HCEC 1CT (cell line): ENCODE data around the gene PDE4D.

Experiments used
- DNase-seq: peaks from one replicate; pipeline ENCODE4 v3.0.0-alpha.2; 2017

PDE4D gene

DNA sequence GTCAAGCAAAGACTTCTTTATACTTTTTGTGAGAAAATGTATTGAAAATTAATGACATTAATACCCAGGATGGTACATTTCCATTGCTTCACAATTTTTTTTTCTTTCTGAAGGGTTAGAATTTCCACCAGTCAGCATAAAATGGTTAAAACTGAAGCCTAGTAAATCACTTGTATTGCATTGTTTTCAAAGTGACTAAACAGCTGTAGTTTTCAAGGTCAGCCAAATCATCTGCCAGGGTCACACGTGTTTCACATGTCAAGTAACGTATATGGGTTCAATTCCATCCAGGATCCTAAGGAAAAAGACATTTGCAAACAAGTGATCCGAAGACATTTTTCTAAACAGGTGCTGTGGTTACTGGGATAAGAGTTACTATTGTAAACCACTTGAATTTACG lies 736.5 kb downstream of the PDE4D start:
- DNase-seq, result no peak

DNA sequence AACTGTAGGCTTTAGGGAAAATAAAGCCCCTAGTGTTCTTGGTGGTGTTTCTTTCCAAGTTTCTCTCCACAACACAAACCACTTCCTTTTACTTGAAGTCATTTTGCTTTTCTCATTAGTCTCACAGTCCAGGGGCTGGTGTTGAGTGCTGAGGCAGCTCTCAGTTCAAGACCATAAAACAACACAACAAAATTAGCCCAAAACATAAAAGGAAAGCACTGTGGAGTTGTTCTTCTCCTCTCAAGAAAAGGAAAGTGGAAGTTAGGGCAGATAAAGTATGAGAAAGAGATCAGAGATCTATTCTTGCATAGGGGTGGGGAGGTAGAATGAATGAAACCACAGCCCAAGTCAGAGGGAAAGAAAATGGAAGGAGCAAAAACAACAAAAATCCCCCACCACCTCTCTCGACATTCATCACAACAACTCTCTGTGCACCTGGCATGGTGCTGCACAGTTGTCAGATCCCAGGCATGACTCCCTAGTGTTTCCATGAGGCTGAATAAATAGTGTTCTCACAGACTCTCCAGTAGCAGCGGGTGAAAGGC lies 740.8 kb downstream of the PDE4D start:
- DNase-seq, result no peak

DNA sequence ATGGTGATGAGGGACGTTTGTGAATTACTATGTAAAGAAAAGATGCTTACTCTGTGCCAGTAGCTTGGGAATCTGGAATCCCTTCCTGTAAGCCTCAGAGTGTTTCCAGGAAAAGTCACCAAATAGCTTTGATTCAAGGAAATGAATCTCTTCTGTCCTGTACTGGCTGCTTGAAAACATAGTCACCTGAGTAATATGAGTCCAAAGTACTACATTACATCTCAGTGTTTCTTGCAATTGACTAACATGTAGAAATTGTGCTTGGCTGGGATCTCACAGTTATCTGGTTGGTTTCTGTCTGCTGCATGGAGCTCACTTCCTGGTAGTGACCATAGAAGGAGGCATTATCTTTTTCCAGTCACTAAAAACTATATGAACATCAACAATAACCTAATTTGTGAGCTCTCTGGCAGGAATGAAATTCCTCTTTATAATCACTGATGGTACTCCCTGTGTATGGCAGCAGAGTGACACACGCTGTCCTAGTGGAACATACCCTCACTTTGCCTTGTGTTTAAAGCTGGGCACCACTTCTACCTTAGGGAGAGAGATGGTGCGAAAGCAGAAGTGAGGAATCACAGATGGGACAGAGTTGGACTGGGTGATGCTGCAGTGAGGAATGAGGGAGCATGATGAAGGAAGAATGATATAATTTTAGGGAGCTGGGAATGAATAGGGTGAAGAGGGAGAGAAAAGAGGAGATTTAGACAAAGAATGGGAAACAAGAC lies 742.2 kb downstream of the PDE4D start:
- DNase-seq, result no peak

DNA sequence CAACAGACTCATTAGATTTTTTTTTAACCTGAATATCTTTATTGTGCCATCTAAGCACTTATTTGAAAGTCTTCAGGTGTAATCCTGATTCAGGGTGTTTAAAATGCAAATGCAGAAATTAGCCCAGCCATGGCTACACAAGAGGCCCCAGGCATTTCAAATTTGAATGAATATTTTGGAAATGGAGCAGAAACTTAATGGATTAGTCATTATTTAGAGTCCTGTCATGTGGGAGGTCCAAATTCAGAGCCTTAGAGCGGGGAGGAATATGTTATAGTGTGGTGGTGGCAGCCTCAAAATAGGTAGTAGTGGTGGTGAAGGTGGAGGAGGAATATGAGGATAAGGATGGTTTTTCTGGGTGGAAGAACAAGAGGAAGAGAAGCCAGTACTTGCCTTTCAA lies 743.7 kb downstream of the PDE4D start:
- no peak for DNase-seq

DNA sequence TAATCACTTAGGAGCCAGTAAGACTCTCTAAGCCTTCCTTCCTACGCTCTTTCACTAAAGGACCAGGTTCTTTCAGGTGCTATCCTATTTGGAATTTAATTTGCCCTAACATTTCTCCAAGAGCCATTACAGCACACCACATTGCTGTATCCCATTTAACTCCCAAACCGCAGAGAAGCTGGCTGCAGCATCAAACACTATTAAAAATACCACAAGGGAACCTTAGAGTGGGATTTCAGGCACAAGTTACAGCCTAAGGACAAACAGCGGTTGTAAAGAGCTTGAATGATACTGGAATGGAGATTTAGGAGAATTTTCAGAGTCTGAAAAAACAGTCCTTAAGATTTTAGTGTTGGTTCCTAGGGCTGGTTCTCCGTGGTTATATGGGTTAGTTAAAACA lies 744.3 kb downstream of the PDE4D start:
- DNase-seq, result no peak

DNA sequence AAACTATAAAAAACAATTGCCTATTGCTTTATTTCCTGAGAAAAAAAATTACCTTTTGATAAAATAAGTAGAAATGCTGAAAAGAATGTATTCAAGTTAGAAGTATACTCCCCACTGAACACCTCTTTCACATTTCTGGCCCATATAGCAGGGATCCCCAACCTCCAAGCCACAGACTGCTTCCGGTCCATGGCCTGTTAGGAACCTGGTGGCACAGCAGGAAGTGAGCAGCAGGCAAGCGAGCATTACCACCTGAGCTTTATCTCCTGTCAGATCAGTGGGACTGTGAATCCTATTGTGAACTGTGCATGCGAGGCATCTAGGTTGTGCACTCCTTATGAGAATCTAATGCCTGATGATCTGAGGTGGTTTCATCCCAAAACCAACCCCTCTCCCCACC lies 746.8 kb downstream of the PDE4D start:
- no peak for DNase-seq

DNA sequence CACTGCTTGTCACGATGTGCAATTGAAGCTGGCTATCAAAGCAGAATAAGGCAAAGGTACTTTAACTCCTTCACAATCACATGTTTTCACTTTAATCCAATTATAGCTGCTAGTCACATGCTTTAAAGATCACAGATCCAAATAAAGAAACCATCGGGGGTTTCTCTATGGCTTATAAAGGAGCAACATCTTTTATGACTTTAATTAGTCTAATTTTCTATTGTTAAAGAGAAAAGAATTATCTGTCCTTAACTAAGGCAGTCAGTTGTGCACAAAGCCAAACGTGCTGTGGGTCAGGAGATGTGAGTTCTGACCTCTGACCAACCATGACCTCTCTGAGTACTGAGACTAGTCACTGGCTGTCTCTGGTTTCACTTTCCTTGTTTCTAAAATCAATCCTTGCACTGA lies 749.6 kb downstream of the PDE4D start:
- peak; percentile 34 for DNase-seq

DNA sequence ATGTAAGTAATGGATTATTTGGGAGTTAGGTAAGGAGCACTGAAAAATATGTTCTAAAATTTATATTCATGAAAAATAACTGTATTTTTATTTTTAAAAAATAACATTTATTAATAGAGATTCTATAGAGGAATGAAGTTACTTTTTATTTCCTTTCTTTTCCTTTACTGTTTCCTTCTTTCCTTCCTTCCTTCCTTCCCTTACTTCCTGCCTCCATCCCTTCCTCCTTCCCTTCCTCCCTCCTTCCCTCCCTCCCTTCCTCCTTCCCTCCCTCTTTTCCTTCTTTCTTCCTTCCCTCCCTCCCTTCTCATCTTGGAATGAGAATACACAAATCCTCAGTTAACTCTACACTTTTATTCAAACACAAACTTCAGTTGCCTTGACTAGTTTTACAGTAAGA lies 750.6 kb downstream of the PDE4D start:
- no peak for DNase-seq

DNA sequence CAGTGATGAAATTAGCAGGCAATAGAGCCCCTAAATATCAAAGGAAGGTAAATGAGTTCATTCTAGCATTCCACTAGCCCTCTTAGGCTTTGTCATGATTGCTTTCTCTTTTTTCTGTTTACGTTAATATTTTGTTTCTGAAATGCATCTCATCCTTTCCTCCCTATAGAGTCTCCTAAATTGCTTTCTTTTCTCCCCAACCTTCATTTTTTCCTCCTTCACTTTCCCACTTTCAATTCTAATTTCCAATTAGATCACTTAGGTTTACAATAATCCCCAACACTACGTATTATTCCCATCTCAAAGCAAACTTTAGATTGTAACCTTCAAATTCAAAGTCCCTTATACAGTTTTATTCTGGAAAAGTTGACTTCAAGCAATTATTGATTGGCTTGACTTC lies 751.4 kb downstream of the PDE4D start:
- DNase-seq, result no peak

DNA sequence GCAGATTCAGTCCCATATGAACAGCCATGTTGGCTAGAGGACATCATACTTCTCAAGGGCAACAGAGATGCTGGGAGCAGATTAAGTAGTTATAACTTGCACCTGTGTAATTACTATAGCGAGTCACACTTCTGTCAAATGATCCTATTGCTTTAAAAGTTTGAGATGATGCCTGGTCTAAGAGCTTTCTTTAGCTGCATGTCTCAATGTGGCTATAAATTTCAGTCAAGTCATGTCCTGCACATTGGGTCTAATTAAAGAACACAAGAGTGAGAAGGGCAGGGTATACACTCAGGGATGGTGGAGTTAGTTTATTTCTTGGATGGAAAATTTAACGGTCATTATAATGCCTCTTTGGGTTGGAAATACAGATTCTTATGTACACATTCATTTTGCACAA lies 753.4 kb downstream of the PDE4D start:
- DNase-seq, result no peak

DNA sequence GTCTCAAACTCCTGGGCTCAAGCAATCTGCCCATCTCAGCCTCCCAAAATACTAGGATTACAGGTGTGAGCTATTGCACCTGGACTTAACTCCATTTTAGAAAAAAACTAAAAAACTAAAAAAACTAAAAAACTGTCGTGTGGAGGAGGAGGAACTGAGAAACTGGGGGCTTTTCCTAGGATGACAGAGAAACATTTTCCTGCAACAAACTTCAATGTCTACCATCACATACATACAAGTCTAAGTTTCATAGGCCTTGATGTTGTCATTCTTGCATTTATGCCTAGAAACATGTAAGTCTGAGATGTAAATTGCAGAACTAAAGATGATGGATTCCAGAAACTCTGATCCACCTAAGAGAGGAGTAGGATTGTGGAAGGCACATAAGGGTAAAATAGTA lies 753.8 kb downstream of the PDE4D start:
- no peak for DNase-seq

DNA sequence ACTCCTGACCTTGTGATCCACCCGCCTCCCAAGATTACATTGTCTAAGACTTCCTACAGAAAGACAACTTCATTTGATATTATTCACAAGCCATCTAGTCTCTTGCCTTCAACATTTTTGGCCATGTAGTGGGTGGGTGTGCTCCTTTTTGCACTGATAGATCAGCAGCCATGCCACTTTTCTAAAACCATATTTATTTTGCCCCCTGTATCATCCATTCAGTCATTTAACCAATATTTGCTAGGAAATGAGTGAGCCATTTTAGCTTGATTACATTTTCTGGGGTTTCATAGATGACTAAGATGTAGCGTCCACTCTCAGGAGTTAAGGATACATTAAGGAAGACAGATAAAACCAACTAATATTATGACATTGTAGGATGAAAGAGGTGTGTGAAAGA lies 755.0 kb downstream of the PDE4D start:
- no peak for DNase-seq

DNA sequence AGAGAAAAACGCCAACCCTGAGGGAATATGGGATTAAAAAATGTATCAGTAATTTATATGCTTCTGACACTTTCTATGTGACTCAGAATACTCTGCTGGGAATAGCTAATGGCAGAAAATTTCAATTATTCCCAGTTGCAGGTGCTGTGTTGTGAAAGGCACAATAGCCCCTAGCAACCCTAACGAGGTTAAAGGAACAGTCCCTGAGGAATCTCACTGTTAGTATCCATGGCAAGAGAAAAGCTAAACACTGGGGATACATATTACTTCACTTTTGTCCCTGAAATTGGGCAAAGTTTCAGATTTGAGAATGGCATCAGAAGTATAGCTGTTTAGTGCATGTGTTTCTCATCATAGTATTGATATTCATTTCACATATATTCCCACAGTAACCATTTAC lies 755.7 kb downstream of the PDE4D start:
- no peak for DNase-seq

DNA sequence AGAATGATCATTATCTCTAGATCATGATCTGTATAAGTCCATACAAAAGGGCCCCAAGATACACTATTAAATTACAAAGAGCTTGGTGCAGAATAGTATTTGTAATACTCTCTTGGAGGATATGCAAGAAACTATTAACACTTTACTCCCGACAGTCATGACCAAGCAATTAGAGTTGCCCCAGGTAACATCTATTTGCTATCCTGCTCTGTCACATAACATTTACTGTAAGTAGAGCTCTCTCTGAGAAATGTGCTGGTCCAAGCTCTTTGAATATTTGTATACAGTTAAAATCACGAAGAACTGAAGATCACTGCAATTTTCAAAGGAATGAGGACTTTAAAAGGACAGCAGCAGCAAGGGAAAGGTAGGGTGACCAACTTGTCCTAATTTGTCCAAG lies 757.0 kb downstream of the PDE4D start:
- no peak for DNase-seq

DNA sequence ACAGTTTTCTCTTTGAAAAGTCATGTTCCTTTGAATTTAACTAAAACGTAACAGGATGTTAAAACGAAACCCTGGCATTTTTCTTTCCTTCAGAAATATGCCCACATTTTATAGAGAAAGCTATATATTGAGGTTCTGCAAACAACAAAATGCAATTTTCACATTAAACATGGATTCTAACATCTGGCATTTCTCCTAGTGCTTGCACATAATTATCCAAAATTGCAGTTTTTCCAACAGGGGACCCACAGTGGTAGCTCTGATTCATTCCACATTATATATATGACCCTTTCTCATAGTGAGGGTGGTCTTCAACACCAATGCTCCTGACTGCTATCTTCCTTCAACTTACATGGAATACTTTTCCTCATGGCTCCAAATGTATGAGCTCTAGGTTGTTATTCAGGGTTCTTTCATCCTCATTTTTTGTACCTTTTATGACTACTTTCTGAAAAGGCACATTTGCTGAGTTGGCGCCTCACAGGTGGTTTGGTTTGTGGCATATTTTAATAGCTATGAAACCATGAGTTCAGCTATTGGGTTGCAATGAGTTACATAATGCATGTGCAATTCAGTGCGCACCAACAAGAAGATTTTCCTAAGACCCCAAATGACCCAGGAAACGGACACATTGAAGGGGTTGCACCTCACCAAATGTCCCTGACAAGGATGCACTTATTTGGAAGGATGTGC lies 758.9 kb downstream of the PDE4D start:
- DNase-seq, result no peak

DNA sequence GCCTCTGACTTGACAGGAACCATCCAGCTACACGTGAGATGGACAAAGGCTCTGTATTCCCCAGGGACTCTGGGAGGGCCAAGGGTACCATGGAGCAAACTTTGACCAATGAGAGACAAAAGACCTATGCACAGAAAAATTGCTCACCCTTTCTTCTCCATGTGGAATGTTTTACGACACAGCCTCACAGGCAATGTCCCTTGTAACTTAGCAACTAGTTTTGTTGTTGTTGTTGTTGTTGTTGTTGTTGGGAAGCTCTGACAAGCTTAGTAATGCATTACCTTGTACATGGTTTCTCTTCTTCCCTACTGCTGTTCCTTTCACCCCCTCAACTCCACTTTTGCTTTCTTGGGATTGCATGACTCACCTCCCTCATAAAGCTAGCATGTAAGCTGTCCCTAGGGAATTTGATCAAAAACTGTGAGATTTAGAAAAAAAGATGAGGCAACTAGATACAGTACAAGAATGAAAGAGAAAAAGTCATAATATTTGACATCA lies 759.7 kb downstream of the PDE4D start:
- peak; percentile 51 for DNase-seq

DNA sequence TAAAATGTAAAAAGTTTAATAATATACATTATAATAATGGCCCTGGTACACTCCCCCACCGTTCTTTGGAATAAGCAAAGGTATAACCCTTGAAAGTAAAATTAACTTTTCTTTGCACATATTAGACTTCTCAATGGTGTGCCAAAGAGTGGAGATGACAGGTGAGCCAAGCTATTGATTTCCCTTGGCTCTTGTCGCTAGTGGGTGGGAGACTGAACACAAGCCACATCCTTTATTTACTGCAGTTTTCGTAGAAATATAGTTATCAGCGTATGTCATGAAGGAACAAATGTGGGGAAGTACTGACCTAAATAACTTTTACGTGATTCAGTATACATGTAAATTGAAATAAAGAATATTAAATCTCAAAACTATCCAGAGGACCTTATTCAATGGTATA lies 761.4 kb downstream of the PDE4D start:
- no peak for DNase-seq

DNA sequence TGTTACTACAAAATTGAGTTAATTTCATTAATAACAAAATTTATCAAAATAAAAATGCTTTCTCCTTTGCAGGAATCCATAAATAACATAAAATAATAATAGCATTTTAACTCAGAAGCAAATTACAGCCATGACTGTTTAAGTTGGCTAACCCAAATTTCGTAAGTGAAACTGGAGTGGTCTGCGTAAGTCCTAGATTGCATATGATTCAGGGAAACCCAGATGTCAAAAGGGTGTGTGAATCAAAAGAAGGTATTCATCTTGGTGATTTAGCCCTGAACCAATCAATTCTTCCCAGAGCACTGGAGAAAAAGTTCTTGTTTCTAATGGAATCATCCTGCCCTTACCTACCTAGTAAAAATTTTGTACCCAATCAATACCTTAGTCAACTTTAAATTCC lies 763.1 kb downstream of the PDE4D start:
- no peak for DNase-seq

DNA sequence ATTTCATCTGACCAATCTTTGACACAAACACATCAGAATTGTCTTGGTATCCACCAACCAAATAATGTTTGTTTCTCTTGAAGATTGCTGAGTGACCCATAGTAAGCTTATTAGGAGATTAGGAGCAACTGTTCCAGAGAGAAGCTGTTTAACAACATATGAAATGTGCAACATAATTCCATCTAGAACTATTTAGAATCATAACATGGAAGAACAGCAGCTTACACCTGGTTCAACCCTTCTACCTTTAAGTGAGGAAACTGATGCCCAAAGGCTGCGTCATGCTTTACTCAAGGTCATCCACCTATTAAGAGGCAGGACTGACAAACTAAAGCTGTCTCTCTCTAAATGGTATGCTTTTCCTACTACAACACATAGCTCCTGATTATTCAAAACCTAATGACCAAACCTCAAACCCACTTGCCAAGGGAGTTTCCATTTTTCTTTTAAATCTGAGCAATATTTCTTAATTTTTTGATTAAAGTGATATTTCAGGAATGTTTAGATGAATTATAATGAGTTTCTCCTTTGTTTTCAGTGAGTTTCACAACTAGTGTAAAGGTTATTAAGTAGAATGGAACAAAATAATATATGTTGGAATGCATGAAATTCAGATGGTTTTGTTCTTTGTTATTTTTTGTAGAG lies 764.8 kb downstream of the PDE4D start:
- DNase-seq, result no peak

DNA sequence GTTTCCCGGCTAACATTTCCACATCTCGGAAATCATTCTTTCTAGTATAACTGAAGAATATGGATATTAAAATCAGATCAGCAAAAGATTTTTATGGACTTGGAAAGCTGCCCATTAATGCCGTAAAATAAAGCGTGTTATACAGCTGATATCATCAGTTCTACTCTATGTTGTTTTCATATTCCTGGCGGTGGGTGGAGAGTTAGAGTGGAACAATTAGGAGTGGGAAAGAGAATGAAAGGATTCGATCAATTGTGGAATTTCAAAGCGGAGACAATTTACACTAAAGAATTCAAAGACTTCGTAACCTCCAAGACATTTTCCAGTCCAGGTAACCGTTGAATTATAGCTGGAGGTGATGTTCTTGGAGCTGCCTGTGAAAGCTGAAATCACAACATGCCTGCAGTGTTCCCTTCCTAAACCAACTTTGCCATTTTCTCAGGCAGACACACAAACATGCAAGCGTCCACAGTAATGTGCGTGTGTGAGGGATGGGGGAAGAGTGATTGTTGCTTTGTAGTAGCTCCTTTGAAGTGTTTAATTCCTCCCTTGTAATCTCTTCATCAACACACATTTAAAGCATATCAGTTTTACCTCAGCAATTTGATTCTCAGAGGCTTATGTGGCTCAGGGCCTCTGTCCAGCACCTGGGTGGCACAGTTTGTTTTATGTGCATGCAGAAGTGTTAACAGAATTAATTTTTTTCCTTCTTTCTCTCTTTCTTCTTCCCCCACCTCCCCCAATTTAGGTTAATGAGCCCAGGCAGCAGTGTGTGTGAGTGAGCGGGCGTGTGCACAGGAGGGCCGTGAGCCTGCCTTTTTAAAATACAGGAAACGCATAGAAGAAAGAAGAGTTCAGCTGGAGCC lies 766.6 kb downstream of the PDE4D start:
- peak; percentile 5 for DNase-seq

DNA sequence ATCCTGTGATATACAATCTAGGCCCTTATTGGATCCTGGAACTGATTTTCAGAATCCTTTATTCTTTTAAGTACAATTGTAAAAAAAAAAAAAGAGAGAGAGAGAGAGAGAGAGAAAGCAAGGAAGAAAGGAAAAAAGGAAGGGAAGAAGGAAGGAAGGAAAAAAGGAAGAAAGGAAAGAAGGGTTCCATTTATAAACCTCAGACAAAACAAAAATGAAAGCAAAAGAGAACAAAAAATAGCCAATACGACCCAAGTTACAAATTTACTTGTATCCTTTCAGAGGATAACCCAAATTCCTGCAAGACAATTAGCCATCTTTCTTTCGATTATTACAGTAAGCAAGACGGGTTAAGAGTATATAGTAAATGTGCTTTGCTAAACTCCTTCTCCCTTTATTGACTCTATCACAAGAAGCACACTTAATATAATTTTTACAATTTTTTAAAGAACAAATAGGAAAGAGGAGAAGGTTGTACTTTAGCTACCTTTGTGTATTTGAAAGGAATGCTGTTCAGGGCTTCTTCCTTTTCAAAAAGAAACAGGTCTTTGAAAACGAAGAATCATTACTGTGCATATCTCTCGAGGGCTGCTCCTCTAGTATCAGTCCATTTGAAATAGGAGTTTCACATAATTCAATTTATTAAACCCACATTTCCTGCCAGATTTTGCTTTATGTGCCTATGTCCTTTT lies 767.4 kb downstream of the PDE4D start:
- no peak for DNase-seq
